Measurements from ENCODE around the gene RAB11A. TPM values are rescaled to one million over a fixed set of nuclear protein-coding genes. Genes with fewer than 3 reads are reported as not detected.

Gene RAB11A
- total RNA-seq, 1 experiment from 2014 or later = 263 TPM

- no peaks in the 10 kb centered on the region for H3K4me1 ChIP-seq (ENCODE audit: control insufficient read depth, insufficient read depth, low read length)
- DNase-seq (ENCODE audit: low read depth, low spot score) (no peak), ATAC-seq (no peak)
- H3K36me3 ChIP-seq (ENCODE audit: control insufficient read depth, insufficient read depth, low read length) = peaks cover 61% of the 10 kb centered on the region
- H3K4me3 ChIP-seq (ENCODE audit: low read depth in 2 of 2, low read length in 2 of 2) = no peak overlapping the region
- no peaks in the 10 kb centered on the region for H3K9me3 ChIP-seq (ENCODE audit: control insufficient read depth, insufficient read depth, low read depth, low read length)
- H3K27ac ChIP-seq (ENCODE audit: low read length) = no peak overlapping the region
- CTCF ChIA-PET = no interaction called here
- intact Hi-C loops (cut with micrococcal nuclease; ENCODE audit: unreplicated experiment) = no loop called here
- in situ Hi-C loops (cut with HindIII; ENCODE audit: low pct_unique_long_range_greater_than_20kb, low sequenced_read_pairs) = no loop called here
- POLR2A ChIA-PET = no interaction called here
- H3K27me3 ChIP-seq (ENCODE audit: control insufficient read depth, insufficient read depth, low read length) = no peaks in the 10 kb centered on the region
- no TSS peak for BruUV-seq (replicated peaks)
- no peak for TF ChIP-seq POLR2AphosphoS5 (IDR thresholded peaks at IDR 0.05; ENCODE audit: low read depth, low read length)
Measured at GRCh38 chr15:65881766-65882434, 12.6 kb downstream of the RAB11A start.

GRCh38 chr15:65883571-65883970 is 14.3 kb downstream of the RAB11A start:
- Histone ChIP-seq H3K9me3 (ENCODE audit: control insufficient read depth, insufficient read depth, low read depth, low read length) (no peaks in the 10 kb centered on the region), H3K27ac (ENCODE audit: low read length) (no peak overlapping the region), H3K4me1 (ENCODE audit: control insufficient read depth, insufficient read depth, low read length) (no peaks in the 10 kb centered on the region), H3K36me3 (ENCODE audit: control insufficient read depth, insufficient read depth, low read length) (peaks cover 58% of the 10 kb centered on the region), H3K27me3 (ENCODE audit: control insufficient read depth, insufficient read depth, low read length) (no peaks in the 10 kb centered on the region), H3K4me3 (ENCODE audit: low read depth in 2 of 2, low read length in 2 of 2) (no peak overlapping the region)
- intact Hi-C loops (cut with micrococcal nuclease; ENCODE audit: unreplicated experiment) (no loop called here), in situ Hi-C loops (cut with HindIII; ENCODE audit: low pct_unique_long_range_greater_than_20kb, low sequenced_read_pairs) (no loop called here)
- ATAC-seq (no peak), DNase-seq (ENCODE audit: low read depth, low spot score) (no peak)
- CTCF ChIA-PET = no interaction called here
- TF ChIP-seq REST (IDR thresholded peaks at IDR 0.05; ENCODE audit: insufficient read depth in 1 of 2, low read depth in 2 of 2, low read length in 1 of 2) (no peak), SIN3A (IDR thresholded peaks at IDR 0.05; ENCODE audit: borderline replicate concordance, insufficient read depth, low read depth, low read length) (no peak), TCF7L2 (IDR thresholded peaks at IDR 0.05; ENCODE audit: low read depth, low read length) (no peak), CTCF (IDR thresholded peaks at IDR 0.05) (no peak), POLR2AphosphoS5 (IDR thresholded peaks at IDR 0.05; ENCODE audit: low read depth, low read length) (no peak)
- BruUV-seq (replicated peaks) = no TSS peak
- POLR2A ChIA-PET = no interaction called here

GRCh38 chr15:65884511-65884910 is 15.2 kb downstream of the RAB11A start:
- POLR2A ChIA-PET = interaction anchor here (0.7 kb wide), 1 partner anchor 322 kb away, joined by 3 read pairs; no protein-coding TSS in a partner anchor
- H3K9me3 ChIP-seq (ENCODE audit: control insufficient read depth, insufficient read depth, low read depth, low read length) = no peaks in the 10 kb centered on the region
- CTCF ChIA-PET = no interaction called here
- ATAC-seq = no peak
- intact Hi-C loops (cut with micrococcal nuclease; ENCODE audit: unreplicated experiment) = no loop called here
- H3K4me3 ChIP-seq (ENCODE audit: low read depth in 2 of 2, low read length in 2 of 2) = no peak overlapping the region
- no peaks in the 10 kb centered on the region for H3K4me1 ChIP-seq (ENCODE audit: control insufficient read depth, insufficient read depth, low read length)
- DNase-seq (ENCODE audit: low read depth, low spot score) = no peak
- TF ChIP-seq SIN3A (IDR thresholded peaks at IDR 0.05; ENCODE audit: borderline replicate concordance, insufficient read depth, low read depth, low read length) (no peak), TCF7L2 (IDR thresholded peaks at IDR 0.05; ENCODE audit: low read depth, low read length) (no peak), POLR2AphosphoS5 (IDR thresholded peaks at IDR 0.05; ENCODE audit: low read depth, low read length) (no peak), CTCF (IDR thresholded peaks at IDR 0.05) (no peak), REST (IDR thresholded peaks at IDR 0.05; ENCODE audit: insufficient read depth in 1 of 2, low read depth in 2 of 2, low read length in 1 of 2) (no peak)
- H3K27me3 ChIP-seq (ENCODE audit: control insufficient read depth, insufficient read depth, low read length) = no peaks in the 10 kb centered on the region
- no TSS peak for BruUV-seq (replicated peaks)
- H3K27ac ChIP-seq (ENCODE audit: low read length) = no peak overlapping the region
- peaks cover 61% of the 10 kb centered on the region for H3K36me3 ChIP-seq (ENCODE audit: control insufficient read depth, insufficient read depth, low read length)
- in situ Hi-C loops (cut with HindIII; ENCODE audit: low pct_unique_long_range_greater_than_20kb, low sequenced_read_pairs) = no loop called here

All from Panc1 (cell line).